Fibroblast of pulmonary artery (primary cell): ENCODE data around the gene OGFR.

Experiments
- DNase-seq: peaks from one replicate; pipeline ENCODE4 v3.0.0-alpha.2; 2010; ENCODE audit warnings: low read depth
- H3K4me3 ChIP-seq: replicated peaks from 2 replicates; pipeline ENCODE4 v1.5.1; 2011; ENCODE audit warnings: low read depth, mild to moderate bottlenecking, control low read depth, low read length, moderate library complexity
- TF ChIP-seq, protein P1 (sequence below): IDR thresholded peaks from 2 replicates; pipeline ENCODE4 v1.5.1; 2011; ENCODE audit warnings: mild to moderate bottlenecking, control low read depth, low read length, inconsistent platforms; ENCODE audit errors: missing control alignments

The OGFR gene

DNA sequence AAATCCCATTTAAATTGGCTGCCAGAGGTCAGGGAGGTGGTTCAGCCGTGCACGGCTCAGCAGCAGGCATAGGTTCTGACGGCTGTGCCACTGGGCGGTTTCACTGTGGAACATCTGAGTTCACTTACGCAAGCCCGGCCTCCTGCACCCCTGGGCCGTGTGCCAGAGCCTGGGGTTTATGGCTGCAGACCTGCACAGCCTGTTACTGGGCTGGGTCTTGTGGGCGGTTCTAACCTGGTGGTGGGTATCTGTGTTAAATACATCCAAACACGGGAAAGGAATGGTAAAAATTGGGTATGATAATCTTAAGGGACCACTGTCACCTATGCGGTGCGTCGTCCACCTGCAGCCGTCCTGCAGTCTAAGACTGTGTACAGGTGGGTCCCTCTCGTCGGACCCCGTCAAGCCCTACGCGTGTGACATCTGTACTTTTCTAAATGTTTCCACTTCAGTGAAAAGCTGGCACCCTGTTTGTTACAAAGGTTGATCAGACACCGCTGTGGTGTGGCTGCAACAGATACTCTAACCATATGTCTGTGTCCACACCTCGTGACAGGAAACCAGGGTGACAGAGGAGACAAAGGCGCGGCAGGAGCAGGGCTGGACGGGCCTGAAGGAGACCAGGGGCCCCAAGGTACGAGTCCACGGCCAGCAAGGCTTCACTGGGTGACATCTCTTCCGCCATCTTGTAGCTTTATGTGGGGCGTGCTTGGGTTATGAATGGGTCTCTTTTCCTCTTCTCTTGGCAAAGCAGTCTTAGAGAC is 33.7 kb downstream of the OGFR start:
- TF ChIP-seq, protein P1, sequence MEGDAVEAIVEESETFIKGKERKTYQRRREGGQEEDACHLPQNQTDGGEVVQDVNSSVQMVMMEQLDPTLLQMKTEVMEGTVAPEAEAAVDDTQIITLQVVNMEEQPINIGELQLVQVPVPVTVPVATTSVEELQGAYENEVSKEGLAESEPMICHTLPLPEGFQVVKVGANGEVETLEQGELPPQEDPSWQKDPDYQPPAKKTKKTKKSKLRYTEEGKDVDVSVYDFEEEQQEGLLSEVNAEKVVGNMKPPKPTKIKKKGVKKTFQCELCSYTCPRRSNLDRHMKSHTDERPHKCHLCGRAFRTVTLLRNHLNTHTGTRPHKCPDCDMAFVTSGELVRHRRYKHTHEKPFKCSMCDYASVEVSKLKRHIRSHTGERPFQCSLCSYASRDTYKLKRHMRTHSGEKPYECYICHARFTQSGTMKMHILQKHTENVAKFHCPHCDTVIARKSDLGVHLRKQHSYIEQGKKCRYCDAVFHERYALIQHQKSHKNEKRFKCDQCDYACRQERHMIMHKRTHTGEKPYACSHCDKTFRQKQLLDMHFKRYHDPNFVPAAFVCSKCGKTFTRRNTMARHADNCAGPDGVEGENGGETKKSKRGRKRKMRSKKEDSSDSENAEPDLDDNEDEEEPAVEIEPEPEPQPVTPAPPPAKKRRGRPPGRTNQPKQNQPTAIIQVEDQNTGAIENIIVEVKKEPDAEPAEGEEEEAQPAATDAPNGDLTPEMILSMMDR: no peak
- no peak for DNase-seq
- no peak overlapping the region for H3K4me3 ChIP-seq

DNA sequence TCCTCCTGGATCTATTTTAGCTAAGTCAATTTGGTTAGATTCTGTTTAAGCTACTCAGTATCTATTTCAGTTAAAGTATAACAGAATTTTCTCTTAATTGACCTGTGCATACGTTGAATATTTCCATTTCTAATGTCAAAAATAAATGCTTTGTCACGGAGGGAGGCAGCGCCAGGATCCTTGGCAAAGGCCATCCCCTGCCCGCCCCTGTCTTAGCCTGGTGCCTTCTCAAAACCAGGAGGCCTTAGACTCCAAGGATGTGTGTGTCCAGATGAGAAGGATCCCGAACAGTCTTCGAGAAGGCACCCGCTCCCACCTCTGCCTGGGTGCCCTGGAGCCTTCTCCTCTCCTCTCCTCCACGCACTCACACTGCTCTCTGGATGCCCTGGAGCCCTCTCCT is 34.6 kb downstream of the OGFR start:
- TF ChIP-seq, protein P1: no peak
- no peak for DNase-seq

DNA sequence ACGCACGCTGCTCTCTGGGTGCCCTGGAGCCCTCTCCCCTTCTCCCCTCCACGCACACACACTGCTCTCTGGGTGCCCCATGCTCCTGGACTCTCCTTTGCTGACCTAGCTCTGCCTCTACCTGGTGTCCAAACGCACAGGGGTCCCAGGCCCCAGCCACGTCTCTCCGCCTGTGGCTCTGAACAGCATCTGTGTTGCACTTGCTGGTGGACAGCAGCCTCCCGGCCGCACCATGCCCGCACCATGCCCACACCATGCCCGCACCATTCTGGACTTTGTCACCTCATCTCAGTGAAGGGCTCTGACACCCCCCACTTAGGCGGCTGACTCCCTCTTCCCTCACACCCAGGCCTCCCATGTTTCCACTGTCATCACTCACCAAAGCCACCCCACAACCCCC is 35.2 kb downstream of the OGFR start:
- no peak for DNase-seq
- TF ChIP-seq, protein P1: no peak
- H3K4me3 ChIP-seq: no peak overlapping the region

More for the DNA sequence above, 34.6 kb downstream of the OGFR start:
- no peak overlapping the region for H3K4me3 ChIP-seq

DNA sequence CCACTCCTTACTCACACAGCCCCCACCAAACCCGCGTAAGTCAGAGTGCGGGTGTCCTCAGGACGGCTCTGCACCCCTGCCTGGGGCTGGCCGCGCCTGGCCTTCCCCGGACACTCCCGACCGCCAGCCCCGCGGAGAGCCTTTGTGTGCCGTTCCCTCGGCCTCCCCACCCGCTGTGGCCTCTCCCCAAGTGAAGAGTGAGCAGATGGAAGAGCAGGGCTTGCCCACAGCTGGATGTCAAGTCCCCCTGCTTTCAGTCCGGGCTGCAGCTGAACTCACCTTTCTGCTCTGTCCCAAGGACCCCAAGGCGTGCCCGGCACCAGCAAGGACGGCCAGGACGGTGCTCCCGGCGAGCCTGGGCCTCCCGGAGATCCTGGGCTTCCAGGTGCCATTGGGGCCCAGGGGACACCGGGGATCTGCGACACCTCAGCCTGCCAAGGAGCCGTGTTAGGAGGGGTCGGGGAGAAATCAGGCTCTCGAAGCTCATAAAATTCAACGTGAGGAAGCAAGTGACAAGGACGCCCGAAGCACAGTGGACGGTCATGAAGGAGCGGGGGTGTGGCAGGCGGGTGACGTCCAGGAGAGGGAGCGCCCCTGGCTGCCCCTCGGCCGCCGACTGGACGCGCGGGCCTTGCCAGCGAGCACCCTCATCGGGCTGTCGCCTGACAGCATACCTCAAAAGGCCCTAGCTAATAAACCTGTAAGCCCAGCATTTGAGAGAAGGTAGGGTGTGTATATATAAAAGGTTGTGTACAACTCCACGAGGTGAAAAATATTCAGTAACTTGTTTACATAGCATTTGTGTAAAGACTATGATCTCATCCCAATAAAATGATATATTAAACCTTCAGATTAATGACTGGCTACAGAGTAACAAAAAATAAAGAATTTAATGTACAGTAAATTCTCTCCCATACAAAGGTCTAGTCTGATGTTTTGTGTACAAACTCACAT is 35.9 kb downstream of the OGFR start:
- no peak for DNase-seq
- TF ChIP-seq, protein P1: no peak

DNA sequence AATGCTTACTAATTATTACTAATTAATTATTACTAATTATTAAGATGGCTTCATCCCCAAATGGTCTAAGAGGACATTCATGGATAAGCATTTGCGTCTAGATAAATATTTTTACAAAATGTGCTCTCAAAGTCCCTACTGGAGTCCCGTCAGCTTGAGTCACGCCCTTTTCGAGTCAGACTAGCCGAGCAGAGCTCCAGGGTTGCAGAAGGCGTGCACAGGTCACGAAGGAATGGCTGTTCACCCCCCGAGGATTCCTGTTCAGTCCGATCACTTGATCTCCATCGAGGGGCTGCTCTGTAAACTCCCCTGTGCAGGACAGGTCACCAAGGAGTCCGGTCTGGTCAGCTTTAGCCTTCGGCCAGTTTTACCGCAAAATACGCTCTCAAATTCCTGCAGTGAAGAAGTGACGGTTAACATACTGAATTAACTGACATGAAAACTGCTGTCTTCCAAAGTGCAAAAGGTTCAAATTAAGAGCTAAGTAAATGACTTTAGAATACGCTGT is 37.1 kb downstream of the OGFR start:
- TF ChIP-seq, protein P1: no peak
- no peak overlapping the region for H3K4me3 ChIP-seq
- no peak for DNase-seq

More for the DNA sequence above, 35.9 kb downstream of the OGFR start:
- H3K4me3 ChIP-seq: no peak overlapping the region

DNA sequence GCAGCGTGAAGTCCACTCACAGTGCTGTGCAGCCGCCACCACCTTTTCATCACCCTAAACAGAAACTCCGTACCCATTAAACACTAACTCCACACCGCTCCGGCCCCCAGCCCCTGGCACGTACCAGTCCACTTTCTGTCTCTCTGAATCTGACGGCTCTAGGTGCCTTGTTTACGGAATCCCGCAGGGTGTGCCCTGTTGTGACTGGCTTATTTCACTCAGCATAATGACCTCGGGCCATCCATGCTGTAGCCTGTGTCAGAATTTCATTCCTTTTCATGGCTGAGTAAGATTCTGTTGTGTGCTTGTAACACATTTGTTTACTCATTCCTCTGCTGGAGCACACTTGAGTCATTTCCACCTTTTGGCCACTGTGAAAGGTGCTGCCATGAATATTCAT is 39.0 kb downstream of the OGFR start:
- TF ChIP-seq, protein P1: no peak
- DNase-seq: no peak

More for the DNA sequence above, 39.0 kb downstream of the OGFR start:
- no peak overlapping the region for H3K4me3 ChIP-seq
